Lung (tissue), 12 donors: Measurements from ENCODE around the gene SLC16A2. TPM values are rescaled to one million over a fixed set of nuclear protein-coding genes. Genes with fewer than 3 reads are reported as not detected.
"Not testable (repeated sequence)": the region's sequence is repeated elsewhere in the genome, so short reads cannot be mapped to it uniquely, and the experiment has no call there.

Source experiments
- ATAC-seq: fragments of 200-7000 bp; cut with Tn5 transposase; one replicate; pipeline ENCODE4 v1.9.1; 2020; ENCODE audit warnings: moderate number of reproducible peaks; ENCODE audit not compliant: insufficient read depth, low FRiP score
- DNase-seq, 3 donors: peaks; one replicate each; pipeline ENCODE4 v3.0.0-alpha.2; 2013 to 2017
- H3K27ac ChIP-seq, 2 donors: one replicate each; pipeline ENCODE4 v1.5.1; 2013; ENCODE audit warnings: mild to moderate bottlenecking in 2 of 2, moderate library complexity in 2 of 2, control low read depth in 1 of 2, inconsistent platforms in 1 of 2, low read depth in 1 of 2, low read length in 1 of 2
- H3K27me3 ChIP-seq, 3 donors: one replicate each; pipeline ENCODE4 v1.5.1; 2013; ENCODE audit warnings: low read length in 2 of 3; ENCODE audit not compliant: control insufficient read depth in 3 of 3, insufficient read depth in 3 of 3
- H3K36me3 ChIP-seq, 4 donors: one replicate each; pipeline ENCODE4 v1.5.1; 2013; ENCODE audit warnings: low read length in 4 of 4, mild to moderate bottlenecking in 1 of 4, moderate library complexity in 1 of 4; ENCODE audit not compliant: control insufficient read depth in 4 of 4, insufficient read depth in 4 of 4
- H3K4me1 ChIP-seq, 5 donors: one replicate each; pipeline ENCODE4 v1.5.1; 2013; ENCODE audit warnings: low read length in 5 of 5, mild to moderate bottlenecking in 2 of 5, moderate library complexity in 1 of 5; ENCODE audit not compliant: control insufficient read depth in 5 of 5, insufficient read depth in 5 of 5
- H3K4me3 ChIP-seq: one replicate; pipeline ENCODE4 v1.5.1; 2013; ENCODE audit warnings: mild to moderate bottlenecking, control low read depth, moderate library complexity
- H3K9ac ChIP-seq, 2 donors: one replicate each; pipeline ENCODE4 v1.5.1; 2013; ENCODE audit warnings: low read length in 2 of 2, control low read depth in 1 of 2; ENCODE audit not compliant: insufficient read depth in 1 of 2
- H3K9me3 ChIP-seq, 4 donors: one replicate each; pipeline ENCODE4 v1.5.1; 2013; ENCODE audit warnings: low read length in 3 of 4, mild to moderate bottlenecking in 1 of 4, moderate library complexity in 1 of 4; ENCODE audit not compliant: control insufficient read depth in 4 of 4, insufficient read depth in 3 of 4
- CTCF ChIP-seq: IDR thresholded peaks from 2 replicates; pipeline ENCODE4 v1.5.1; 2012; ENCODE audit warnings: mild to moderate bottlenecking; ENCODE audit errors: control extremely low read depth, extremely low read depth
- WGBS, 2 donors: extraction: QIAGEN DNeasy Blood & Tissue Kit; methylation state at CpG; one replicate each; pipeline ENCODE4 v1.1.7; 2013; 5-methylcytosine and 5-hydroxymethylcytosine counted together
- polyA plus RNA-seq, 2 donors: library from polyadenylated mRNA; stranded (reverse); fragments of 200-250 nt; gene quantifications; one replicate each; pipeline ENCODE4 v1.2.1, GENCODE V29; 2013
- total RNA-seq, 2 donors: library from RNA; depleted of rRNA in 1 of 2; stranded (reverse); fragments of >200 nt in 1 of 2; gene quantifications; one replicate each; pipeline ENCODE4 v1.2.1, GENCODE V29; 2014 to 2021
- donor health status: control.
- donor health status: control.
- donor health status: Bipolar disorder and iron deficiency.
- donor health status: healthy.
- donor health status: DM: yes; HTN: yes; CAD: no.

SLC16A2 gene
- total and polyA plus RNA-seq, 4 donors = 2.1 to 13.4 (median 8.3) TPM

DNA sequence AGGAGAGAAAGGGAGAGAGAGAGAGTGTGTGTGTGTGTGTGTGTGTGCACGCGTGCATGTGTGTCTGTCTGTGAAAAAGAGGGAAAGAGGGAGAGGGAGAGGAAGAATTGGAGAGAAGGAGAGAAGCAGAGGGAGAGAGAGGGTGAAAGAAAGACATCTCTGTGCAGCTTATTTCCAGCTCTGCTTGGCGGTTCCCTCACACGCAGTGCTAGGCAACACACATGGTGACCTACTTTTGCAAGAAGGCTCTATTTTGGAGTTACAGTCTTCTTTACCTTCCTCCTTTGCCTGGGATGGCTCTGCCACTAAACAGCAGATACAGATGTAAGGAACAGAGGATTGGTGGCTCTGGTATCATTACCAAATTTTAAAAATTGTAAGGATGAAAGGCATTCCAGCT lies 40.1 kb downstream of the SLC16A2 start:
- DNase-seq (no peak), ATAC-seq (no peak)
- Histone ChIP-seq H3K4me3 (no peak overlapping the region), H3K4me1 (peaks cover 0 to 1% (median 0%) of the 10 kb centered on the region in 5 donors), H3K27me3 (peaks cover 0 to 9% (median 0%) of the 10 kb centered on the region in 3 donors), H3K9me3 (no peaks in the 10 kb centered on the region), H3K36me3 (no peaks in the 10 kb centered on the region), H3K27ac (no peak overlapping the region), H3K9ac (no peak overlapping the region)
- 79 to 90% methylated on average over 4 of the region's 4 CpGs for WGBS, 2 donors
- no peak for TF ChIP-seq CTCF

GRCh38 chrX:74464722-74465121 lies 43.4 kb downstream of the SLC16A2 start:
- Histone ChIP-seq H3K27me3 (peaks cover 0 to 6% (median 0%) of the 10 kb centered on the region in 3 donors), H3K27ac (no peak overlapping the region), H3K4me1 (peaks cover 0 to 1% (median 0%) of the 10 kb centered on the region in 5 donors), H3K4me3 (no peak overlapping the region), H3K9me3 (no peaks in the 10 kb centered on the region), H3K9ac (no peak overlapping the region), H3K36me3 (no peaks in the 10 kb centered on the region)
- DNase-seq = no peak
- 85 to 92% methylated on average over 1 of the region's 1 CpG for WGBS, 2 donors
- TF ChIP-seq CTCF = no peak
- no peak for ATAC-seq

DNA sequence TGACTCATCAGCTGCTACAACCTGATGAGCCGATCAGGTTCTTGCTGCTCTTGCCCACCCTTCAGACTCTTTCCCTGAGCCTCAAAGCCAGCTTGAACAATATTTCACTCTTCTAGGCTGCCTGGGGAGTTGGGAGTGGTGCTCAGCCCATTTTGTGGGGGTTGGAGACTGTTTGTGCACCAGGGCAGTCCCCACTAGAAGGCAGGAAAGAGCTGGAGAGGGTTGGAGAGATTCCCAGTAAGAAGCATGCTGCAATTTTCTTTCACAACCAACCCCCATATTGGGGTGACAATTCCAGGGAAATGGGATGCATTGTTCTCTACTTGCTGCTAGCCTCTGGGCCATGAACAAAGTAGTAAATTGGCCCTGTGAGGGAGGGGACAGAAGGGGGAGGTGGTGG lies 44.1 kb downstream of the SLC16A2 start:
- DNase-seq = peak in 1 of 3 donors; percentile 1
- Histone ChIP-seq H3K9me3 (no peaks in the 10 kb centered on the region), H3K4me3 (no peak overlapping the region), H3K27ac (no peak overlapping the region), H3K27me3 (peaks cover 0 to 2% (median 0%) of the 10 kb centered on the region in 3 donors), H3K4me1 (peaks cover 0 to 1% (median 0%) of the 10 kb centered on the region in 5 donors), H3K9ac (no peak overlapping the region), H3K36me3 (no peaks in the 10 kb centered on the region)
- TF ChIP-seq CTCF = no peak
- no peak for ATAC-seq
- WGBS, 2 donors = 71 to 95% methylated on average over 1 of the region's 1 CpG

GRCh38 chrX:74467656-74468055 lies 46.4 kb downstream of the SLC16A2 start:
- peaks cover 0 to 1% (median 0%) of the 10 kb centered on the region in 5 donors for H3K4me1 ChIP-seq
- H3K4me3 ChIP-seq = no peak overlapping the region
- H3K9me3 ChIP-seq = no peaks in the 10 kb centered on the region
- no peaks in the 10 kb centered on the region for H3K36me3 ChIP-seq
- no peak for DNase-seq
- peaks cover 0 to 2% (median 0%) of the 10 kb centered on the region in 3 donors for H3K27me3 ChIP-seq
- no peak for TF ChIP-seq CTCF
- no peak overlapping the region for H3K27ac ChIP-seq
- no peak for ATAC-seq
- no peak overlapping the region for H3K9ac ChIP-seq

DNA sequence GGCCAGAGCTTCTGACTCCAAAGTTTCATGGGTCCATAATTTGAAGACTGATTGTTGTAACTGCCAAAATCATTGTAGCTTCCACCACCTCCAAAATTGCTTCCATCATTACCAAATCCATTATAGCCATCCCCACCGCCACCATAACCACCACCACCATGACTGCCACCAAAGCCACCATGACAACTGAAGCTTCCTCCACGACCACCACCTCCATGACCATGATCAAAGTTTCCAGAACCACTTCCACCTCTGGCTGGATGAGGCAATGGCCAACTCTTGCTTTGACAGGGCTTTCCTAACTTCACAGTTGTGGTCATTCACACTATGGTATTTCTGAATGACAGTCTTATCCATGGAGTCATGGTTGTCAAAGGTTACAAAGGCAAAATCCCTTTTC lies 51.8 kb downstream of the SLC16A2 start:
- not testable (repeated sequence) for DNase-seq, H3K27me3 ChIP-seq, H3K27ac ChIP-seq, H3K9ac ChIP-seq, H3K4me3 ChIP-seq, H3K36me3 ChIP-seq, H3K4me1 ChIP-seq, ATAC-seq, H3K9me3 ChIP-seq
- WGBS, 2 donors = 60 to 88% methylated on average over 2 of the region's 2 CpGs
